ENCODE results near the gene EBF4.

Gene EBF4

DNA sequence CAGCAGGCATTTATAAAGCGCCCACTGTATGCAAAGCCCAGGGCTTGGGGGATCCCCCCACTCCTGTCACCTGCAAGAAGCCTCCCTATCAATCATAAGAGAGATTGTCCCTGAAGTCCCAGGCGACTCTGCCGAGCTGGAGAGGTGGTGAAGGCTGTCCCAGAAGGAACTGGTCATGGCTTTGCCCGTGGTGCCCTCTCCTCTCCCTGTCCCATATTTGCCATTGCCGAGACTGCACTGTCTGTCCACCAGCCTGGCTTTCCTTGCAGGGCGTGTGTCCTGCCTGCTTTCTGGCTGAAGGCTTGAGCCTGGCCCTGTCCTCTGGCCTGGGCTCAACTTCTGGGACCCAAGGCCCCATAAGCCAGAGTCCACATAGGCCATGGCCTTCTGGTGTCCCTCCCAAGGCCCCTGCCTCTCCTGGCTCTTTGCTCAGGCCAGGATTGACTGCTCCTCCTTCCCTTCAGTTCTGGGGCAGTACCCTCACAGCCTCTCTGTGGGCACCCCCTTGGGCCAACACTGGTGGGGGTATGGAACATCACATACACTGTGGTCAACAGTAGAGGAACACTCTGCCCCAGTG is 61.0 kb downstream of the EBF4 start:
- H3K36me3 ChIP-seq (ENCODE audit: insufficient read depth, low read length), result no peaks in the 10 kb centered on the region
- 86% methylated on average over 6 of the region's 6 CpGs for WGBS
- H3K27me3 ChIP-seq (ENCODE audit: insufficient read depth, low read length), result peaks cover 67% of the 10 kb centered on the region
- peaks cover 7% of the 10 kb centered on the region; the same call in 1 of the 2 replicates for H3K4me1 ChIP-seq (ENCODE audit: insufficient read depth, low read length)
- no peaks in the 10 kb centered on the region for H3K9me3 ChIP-seq (ENCODE audit: insufficient read depth, low read depth, low read length)
- H3K4me3 ChIP-seq (ENCODE audit: low read length), result no peak overlapping the region
- no peak overlapping the region for H3K27ac ChIP-seq (ENCODE audit: low read depth, low read length)
- no peak overlapping the region for H3K9ac ChIP-seq (ENCODE audit: low read depth, low read length)

DNA sequence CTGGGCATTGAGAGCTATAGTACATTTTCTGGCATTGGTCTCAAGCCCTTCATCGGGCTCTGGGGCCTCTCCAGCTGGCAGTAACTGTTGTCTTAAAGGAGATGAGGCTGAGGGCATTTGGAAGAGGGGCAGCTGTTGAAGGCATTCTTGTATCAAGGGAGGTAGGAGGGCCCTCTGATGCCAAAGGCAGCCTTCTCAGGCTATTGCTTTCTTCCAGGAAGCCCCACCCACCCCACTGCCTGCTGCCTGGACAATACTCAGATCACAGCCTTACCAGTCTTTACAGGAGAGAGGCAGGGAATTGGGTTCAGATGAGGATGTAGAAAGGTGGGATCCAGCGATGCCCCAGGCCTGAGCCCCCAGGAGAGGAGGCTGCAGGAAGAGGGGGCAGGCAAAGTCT is 61.8 kb downstream of the EBF4 start:
- Histone ChIP-seq H3K36me3 (ENCODE audit: insufficient read depth, low read length) (no peaks in the 10 kb centered on the region), H3K4me3 (ENCODE audit: low read length) (no peak overlapping the region), H3K27me3 (ENCODE audit: insufficient read depth, low read length) (peaks cover 58% of the 10 kb centered on the region), H3K4me1 (ENCODE audit: insufficient read depth, low read length) (peaks cover 5% of the 10 kb centered on the region; the same call in 1 of the 2 replicates), H3K9ac (ENCODE audit: low read depth, low read length) (no peak overlapping the region), H3K9me3 (ENCODE audit: insufficient read depth, low read depth, low read length) (no peaks in the 10 kb centered on the region), H3K27ac (ENCODE audit: low read depth, low read length) (no peak overlapping the region)
- 85% methylated on average over 2 of the region's 2 CpGs for whole genome bisulfite sequencing

DNA sequence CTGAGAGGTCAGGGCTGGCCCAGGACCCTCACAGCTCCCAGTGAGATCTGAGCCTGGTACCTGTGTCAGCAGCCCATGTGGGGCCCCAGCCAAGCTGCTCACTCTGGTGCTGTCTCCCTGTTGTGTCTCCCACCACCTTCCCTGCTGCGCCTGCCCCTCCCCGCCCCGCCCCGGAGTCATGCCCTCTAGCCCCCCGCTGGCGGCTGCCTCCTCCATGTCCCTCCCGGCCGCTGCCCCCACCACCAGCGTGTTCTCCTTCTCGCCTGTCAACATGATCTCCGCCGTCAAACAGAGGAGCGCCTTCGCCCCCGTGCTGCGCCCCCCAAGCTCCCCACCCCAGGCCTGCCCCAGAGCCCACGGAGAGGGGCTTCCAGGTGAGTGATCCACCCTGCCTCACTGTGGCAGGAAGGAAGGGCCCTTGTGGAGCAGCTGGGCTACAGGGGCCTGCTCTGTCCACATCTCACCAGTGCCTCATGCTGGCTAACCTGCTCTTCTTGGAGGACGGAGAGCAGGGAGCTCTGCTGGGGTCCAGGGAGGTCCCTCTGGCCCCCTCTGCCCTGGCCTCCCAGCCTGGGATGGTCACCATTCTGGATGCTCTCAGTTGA is 63.0 kb downstream of the EBF4 start:
- 67% methylated on average over 18 of the region's 18 CpGs for WGBS
- Histone ChIP-seq H3K9me3 (ENCODE audit: insufficient read depth, low read depth, low read length) (no peaks in the 10 kb centered on the region), H3K27me3 (ENCODE audit: insufficient read depth, low read length) (peaks cover 47% of the 10 kb centered on the region), H3K27ac (ENCODE audit: low read depth, low read length) (no peak overlapping the region), H3K9ac (ENCODE audit: low read depth, low read length) (no peak overlapping the region), H3K4me3 (ENCODE audit: low read length) (no peak overlapping the region), H3K4me1 (ENCODE audit: insufficient read depth, low read length) (peaks cover 14% of the 10 kb centered on the region), H3K36me3 (ENCODE audit: insufficient read depth, low read length) (no peaks in the 10 kb centered on the region)

DNA sequence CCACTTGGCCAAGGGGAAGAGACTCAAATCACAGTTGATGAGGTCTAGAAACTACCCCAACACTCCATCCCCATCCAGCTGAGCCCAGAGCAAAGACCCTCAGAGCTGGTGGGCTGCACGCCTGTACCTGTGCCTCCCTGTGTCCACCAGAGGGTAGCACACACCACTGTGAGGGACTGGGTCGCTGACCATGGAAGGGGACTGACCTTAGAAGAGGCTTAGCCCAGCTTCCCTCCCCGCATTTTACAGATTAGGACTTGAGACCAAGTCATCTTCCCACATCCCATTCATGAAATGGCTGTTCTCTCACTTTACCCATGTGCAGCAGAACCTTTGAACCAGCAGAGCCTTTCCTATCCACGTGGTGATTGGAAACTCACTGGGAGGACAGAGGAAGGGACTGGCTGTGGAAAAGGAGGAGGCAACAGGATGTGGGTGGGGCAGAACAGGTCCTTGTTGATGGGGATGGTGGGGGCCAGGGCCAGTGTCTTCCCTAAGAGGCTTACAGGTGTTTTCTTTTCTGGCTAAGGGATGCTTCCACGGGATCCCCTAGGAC is 63.6 kb downstream of the EBF4 start:
- Histone ChIP-seq H3K4me1 (ENCODE audit: insufficient read depth, low read length) (peaks cover 13% of the 10 kb centered on the region), H3K9me3 (ENCODE audit: insufficient read depth, low read depth, low read length) (no peaks in the 10 kb centered on the region), H3K27me3 (ENCODE audit: insufficient read depth, low read length) (peaks cover 41% of the 10 kb centered on the region), H3K9ac (ENCODE audit: low read depth, low read length) (no peak overlapping the region), H3K4me3 (ENCODE audit: low read length) (no peak overlapping the region), H3K27ac (ENCODE audit: low read depth, low read length) (no peak overlapping the region), H3K36me3 (ENCODE audit: insufficient read depth, low read length) (no peaks in the 10 kb centered on the region)
- 24% methylated on average over 5 of the region's 5 CpGs for WGBS

DNA sequence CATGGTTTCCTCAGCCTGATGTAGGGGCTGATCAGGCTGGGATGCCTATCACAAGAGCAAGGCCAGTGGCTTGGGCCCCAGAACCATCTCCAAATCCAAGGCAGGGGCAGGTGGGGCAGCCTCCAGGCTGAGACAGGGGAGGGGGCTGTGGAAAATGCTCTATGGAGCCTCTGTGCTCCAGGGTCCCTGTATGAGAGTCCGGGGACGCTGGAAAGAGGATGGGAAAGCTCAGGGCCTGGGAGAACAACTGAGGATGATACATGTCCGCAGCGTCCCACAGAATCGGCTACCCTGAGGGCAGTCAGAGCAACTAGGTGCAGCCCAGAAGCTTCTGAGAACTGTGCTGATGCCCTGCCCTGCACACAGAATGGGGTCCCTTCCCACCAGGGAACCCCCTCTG is 64.4 kb downstream of the EBF4 start:
- peaks cover 10% of the 10 kb centered on the region for H3K4me1 ChIP-seq (ENCODE audit: insufficient read depth, low read length)

GRCh38 chr20:2757969-2758368 is 65.4 kb downstream of the EBF4 start:
- Histone ChIP-seq H3K9me3 (ENCODE audit: insufficient read depth, low read depth, low read length) (no peaks in the 10 kb centered on the region), H3K27ac (ENCODE audit: low read depth, low read length) (no peak overlapping the region), H3K9ac (ENCODE audit: low read depth, low read length) (no peak overlapping the region), H3K36me3 (ENCODE audit: insufficient read depth, low read length) (no peaks in the 10 kb centered on the region), H3K4me3 (ENCODE audit: low read length) (no peak overlapping the region), H3K4me1 (ENCODE audit: insufficient read depth, low read length) (peaks cover 10% of the 10 kb centered on the region), H3K27me3 (ENCODE audit: insufficient read depth, low read length) (peaks cover 23% of the 10 kb centered on the region)
- 89% methylated on average over 5 of the region's 5 CpGs for WGBS

More for the DNA sequence above, 64.4 kb downstream of the EBF4 start:
- peaks cover 32% of the 10 kb centered on the region for H3K27me3 ChIP-seq (ENCODE audit: insufficient read depth, low read length)
- H3K9ac ChIP-seq (ENCODE audit: low read depth, low read length), result no peak overlapping the region
- WGBS, result 92% methylated on average over 5 of the region's 5 CpGs
- no peaks in the 10 kb centered on the region for H3K36me3 ChIP-seq (ENCODE audit: insufficient read depth, low read length)
- H3K27ac ChIP-seq (ENCODE audit: low read depth, low read length), result no peak overlapping the region
- no peaks in the 10 kb centered on the region for H3K9me3 ChIP-seq (ENCODE audit: insufficient read depth, low read depth, low read length)
- no peak overlapping the region for H3K4me3 ChIP-seq (ENCODE audit: low read length)

DNA sequence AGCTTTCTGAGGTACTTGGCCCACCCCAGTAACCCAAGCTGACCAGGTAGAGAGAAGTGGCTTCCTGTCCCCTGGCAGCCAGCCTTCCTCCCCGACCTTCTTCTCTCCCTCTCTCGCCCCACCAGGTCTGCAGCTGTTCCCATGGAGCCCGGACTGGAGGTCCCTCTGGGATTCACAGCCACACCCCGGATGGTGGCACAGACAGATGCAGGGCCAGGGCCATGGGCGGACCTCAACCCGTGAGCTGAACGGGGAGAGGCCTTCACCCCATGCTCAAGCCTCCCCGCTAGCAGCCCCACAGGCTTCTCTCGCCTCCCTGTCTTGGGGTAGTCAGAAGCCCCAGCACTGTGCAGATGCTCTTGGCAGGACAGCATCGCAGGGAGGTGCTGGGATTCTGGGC is 66.6 kb downstream of the EBF4 start:
- H3K9ac ChIP-seq (ENCODE audit: low read depth, low read length), result no peak overlapping the region
- no peak overlapping the region for H3K27ac ChIP-seq (ENCODE audit: low read depth, low read length)
- WGBS, result 90% methylated on average over 10 of the region's 10 CpGs
- peaks cover 11% of the 10 kb centered on the region for H3K27me3 ChIP-seq (ENCODE audit: insufficient read depth, low read length)
- H3K9me3 ChIP-seq (ENCODE audit: insufficient read depth, low read depth, low read length), result no peaks in the 10 kb centered on the region
- no peak overlapping the region for H3K4me3 ChIP-seq (ENCODE audit: low read length)
- no peaks in the 10 kb centered on the region for H3K36me3 ChIP-seq (ENCODE audit: insufficient read depth, low read length)
- H3K4me1 ChIP-seq (ENCODE audit: insufficient read depth, low read length), result peaks cover 10% of the 10 kb centered on the region

DNA sequence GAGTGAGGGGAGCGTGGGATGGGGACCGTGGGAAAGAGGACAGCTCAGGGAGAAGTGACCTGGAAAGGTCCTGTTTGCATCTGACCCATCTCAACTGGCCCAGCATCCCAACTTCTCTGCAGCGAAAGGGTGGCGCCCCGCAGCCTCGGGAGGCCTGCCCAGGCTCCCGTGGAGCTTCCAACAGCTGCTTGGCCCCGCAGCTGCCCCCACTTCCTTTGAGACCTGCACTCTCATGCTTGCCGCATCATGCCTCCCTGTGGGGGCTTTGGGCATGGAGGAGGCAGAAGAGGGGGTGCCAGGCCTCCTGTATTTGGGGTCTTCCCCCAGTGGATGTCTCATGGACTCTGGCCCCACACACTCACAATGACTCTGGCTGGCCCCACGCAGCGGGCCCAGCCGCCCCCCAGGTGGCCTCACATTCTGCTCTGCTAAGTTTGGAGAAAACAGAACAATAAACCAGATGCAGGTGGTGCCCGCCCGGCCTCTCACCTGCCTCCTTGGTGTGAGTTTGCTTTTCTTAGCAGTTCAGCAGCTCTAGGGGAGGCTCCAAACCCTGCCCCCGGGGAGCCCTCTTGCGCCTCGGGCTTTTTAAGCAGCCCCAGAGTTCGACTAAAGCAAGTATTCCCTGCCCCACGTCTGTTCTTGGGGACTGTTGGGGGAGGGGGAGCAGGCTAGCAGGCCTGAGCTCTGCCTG is 67.2 kb downstream of the EBF4 start:
- H3K9me3 ChIP-seq (ENCODE audit: insufficient read depth, low read depth, low read length), result no peaks in the 10 kb centered on the region
- no peak overlapping the region; the same call in 1 of the 2 replicates for H3K9ac ChIP-seq (ENCODE audit: low read depth, low read length)
- WGBS, result 67% methylated on average over 19 of the region's 19 CpGs
- peaks cover 5% of the 10 kb centered on the region; the same call in 1 of the 2 replicates for H3K27me3 ChIP-seq (ENCODE audit: insufficient read depth, low read length)
- H3K4me1 ChIP-seq (ENCODE audit: insufficient read depth, low read length), result peaks cover 10% of the 10 kb centered on the region
- no peak overlapping the region for H3K4me3 ChIP-seq (ENCODE audit: low read length)
- no peak overlapping the region for H3K27ac ChIP-seq (ENCODE audit: low read depth, low read length)
- no peaks in the 10 kb centered on the region for H3K36me3 ChIP-seq (ENCODE audit: insufficient read depth, low read length)

DNA sequence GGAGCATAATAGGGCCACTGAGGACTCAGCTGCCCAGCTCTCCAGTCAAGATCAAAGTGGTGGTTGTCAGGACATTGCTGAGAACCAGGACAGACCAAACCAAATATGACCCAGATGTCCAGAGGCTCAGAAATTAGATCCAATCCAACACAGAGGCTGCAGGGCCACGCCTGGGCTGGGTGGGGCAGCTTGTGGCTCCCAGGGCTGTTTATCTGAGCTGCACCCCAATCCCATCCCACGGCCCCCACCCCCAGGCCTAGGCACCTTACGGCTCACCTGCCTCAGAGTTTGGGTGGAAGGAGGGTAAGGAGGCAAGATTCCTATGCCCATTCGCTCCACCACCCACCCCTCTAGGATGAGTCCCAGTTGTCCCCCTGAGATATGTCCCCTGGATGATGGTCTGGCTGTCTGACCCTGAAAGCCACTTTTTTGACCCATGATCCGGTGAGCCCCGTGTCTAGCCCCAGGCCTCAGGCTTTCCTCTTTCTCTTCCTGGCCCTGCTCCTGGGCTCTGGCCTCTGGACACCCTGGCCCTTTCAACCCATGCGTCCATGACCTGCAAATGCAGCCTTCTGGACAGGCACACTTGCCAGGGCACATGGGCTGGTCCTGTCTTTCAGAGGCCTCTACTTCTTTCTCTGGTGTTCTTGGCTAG is 67.8 kb downstream of the EBF4 start:
- WGBS, result 87% methylated on average over 5 of the region's 7 CpGs
- Histone ChIP-seq H3K4me3 (ENCODE audit: low read length) (no peak overlapping the region), H3K27me3 (ENCODE audit: insufficient read depth, low read length) (no peaks in the 10 kb centered on the region), H3K9me3 (ENCODE audit: insufficient read depth, low read depth, low read length) (no peaks in the 10 kb centered on the region), H3K9ac (ENCODE audit: low read depth, low read length) (no peak overlapping the region), H3K36me3 (ENCODE audit: insufficient read depth, low read length) (no peaks in the 10 kb centered on the region), H3K4me1 (ENCODE audit: insufficient read depth, low read length) (peaks cover 10% of the 10 kb centered on the region), H3K27ac (ENCODE audit: low read depth, low read length) (no peak overlapping the region)

GRCh38 chr20:2760952-2761305 is 68.3 kb downstream of the EBF4 start:
- Histone ChIP-seq H3K27me3 (ENCODE audit: insufficient read depth, low read length) (no peaks in the 10 kb centered on the region), H3K36me3 (ENCODE audit: insufficient read depth, low read length) (no peaks in the 10 kb centered on the region)
- WGBS, result 92% methylated on average over 2 of the region's 2 CpGs

DNA sequence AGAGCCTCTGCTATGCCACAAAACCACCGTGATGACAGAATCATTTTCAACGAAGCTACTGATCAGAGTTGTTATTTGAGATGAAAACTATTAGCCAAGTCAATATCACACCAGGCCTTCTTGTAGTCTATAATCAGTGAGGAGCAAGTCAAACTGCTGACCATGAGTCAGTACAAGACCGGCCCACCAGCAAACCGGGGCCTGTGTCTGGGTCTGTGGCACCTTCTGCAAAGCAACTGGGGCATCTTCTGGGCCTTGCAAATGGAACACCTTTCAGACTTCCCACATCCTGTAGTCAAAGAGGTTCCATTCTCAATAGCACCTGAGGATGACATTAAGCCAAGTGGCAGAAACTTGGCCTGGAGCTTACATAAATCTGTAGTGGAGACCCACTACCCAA is 69.3 kb downstream of the EBF4 start:
- H3K27me3 ChIP-seq (ENCODE audit: insufficient read depth, low read length), result no peaks in the 10 kb centered on the region
- no peak overlapping the region for H3K27ac ChIP-seq (ENCODE audit: low read depth, low read length)
- H3K9ac ChIP-seq (ENCODE audit: low read depth, low read length), result no peak overlapping the region
- H3K36me3 ChIP-seq (ENCODE audit: insufficient read depth, low read length), result no peaks in the 10 kb centered on the region
- H3K9me3 ChIP-seq (ENCODE audit: insufficient read depth, low read depth, low read length), result no peaks in the 10 kb centered on the region
- H3K4me1 ChIP-seq (ENCODE audit: insufficient read depth, low read length), result peaks cover 10% of the 10 kb centered on the region
- WGBS, result 97% methylated on average over 4 of the region's 4 CpGs
- H3K4me3 ChIP-seq (ENCODE audit: low read length), result no peak overlapping the region

More at GRCh38 chr20:2760952-2761305, 68.3 kb downstream of the EBF4 start:
- H3K9me3 ChIP-seq (ENCODE audit: insufficient read depth, low read depth, low read length), result no peaks in the 10 kb centered on the region
- no peak overlapping the region for H3K27ac ChIP-seq (ENCODE audit: low read depth, low read length)
- H3K9ac ChIP-seq (ENCODE audit: low read depth, low read length), result no peak overlapping the region
- H3K4me3 ChIP-seq (ENCODE audit: low read length), result no peak overlapping the region
- peaks cover 10% of the 10 kb centered on the region for H3K4me1 ChIP-seq (ENCODE audit: insufficient read depth, low read length)

Data from HUES64 (cell line).